Measurements from ENCODE around the gene FEM1B. TPM values are rescaled to one million over a fixed set of nuclear protein-coding genes. Genes with fewer than 3 reads are reported as not detected.

FEM1B gene
- total and polyA plus RNA-seq, 2 of the 8 experiments (the other 6 are each of a cell fraction or from before 2014, with no cell fraction given), result 36.1 to 83.8 TPM

GRCh38 chr15:68228143-68228970, 49.2 kb upstream of the FEM1B start:
- no peak overlapping the region for H2AFZ ChIP-seq (ENCODE audit: low read length)
- POLR2A ChIA-PET (ENCODE audit: partially characterized antibody), result interaction anchor here (0.7 to 4.6 kb wide), 19 partner anchors 11 to 388 kb away, joined by 3 to 38 read pairs (median 4); partner anchors contain the start of gene FEM1B
- 48% methylated on average over 25 of the region's 25 CpGs; no CpG with 5 or more reads in 1 of the 2 experiments for WGBS, 2 experiments (ENCODE audit: extremely low coverage in 1 of 2, insufficient coverage in 1 of 2, insufficient read length in 1 of 2, insufficient replicate concordance in 2 of 2, low coverage in 1 of 2, low lambda C conversion rate in 2 of 2, missing lambda C conversion rate in 1 of 2)
- TF ChIP-seq POU5F1 (IDR thresholded peaks at IDR 0.05; ENCODE audit: low read depth, low read length) (no peak), POLR2A (IDR thresholded peaks at IDR 0.05; ENCODE audit: control extremely low read depth in 1 of 2, low read depth in 2 of 2, low read length in 2 of 2) (no peak), SP1 (IDR thresholded peaks at IDR 0.05; ENCODE audit: low read depth, low read length) (no peak), KDM5A (IDR thresholded peaks at IDR 0.05; ENCODE audit: low read length) (no peak), NANOG (IDR thresholded peaks at IDR 0.05; ENCODE audit: insufficient read depth, low read depth, low read length, poor library complexity, severe bottlenecking) (no peak), GABPA (IDR thresholded peaks at IDR 0.05; ENCODE audit: borderline replicate concordance, insufficient read depth, low read length) (no peak), ATF3 (IDR thresholded peaks at IDR 0.05; ENCODE audit: insufficient read depth, low read depth, low read length) (no peak), POLR2AphosphoS5 (IDR thresholded peaks at IDR 0.05; ENCODE audit: low read depth, low read length) (peak; percentile 16; the same call in 1 of the 2 replicates), JUN (IDR thresholded peaks at IDR 0.05; ENCODE audit: low read depth, low read length) (no peak), TEAD4 (IDR thresholded peaks at IDR 0.05; ENCODE audit: low read depth, low read length) (no peak), SAP30 (IDR thresholded peaks at IDR 0.05; ENCODE audit: insufficient read depth, insufficient replicate concordance, low read length) (no peak)

More at GRCh38 chr15:68228143-68228970, 49.2 kb upstream of the FEM1B start:
- H3K4me3 ChIP-seq (ENCODE audit: extremely low read depth in 1 of 4, insufficient read depth in 2 of 4, low read depth in 3 of 4, low read length in 4 of 4), result peak overlapping the region; percentile 51 to 92 (median 78)
- peaks cover 0 to 2% (median under 1%) of the 10 kb centered on the region in 4 experiments; a peak in 3 of 8 replicates for H3K36me3 ChIP-seq (ENCODE audit: control insufficient read depth in 2 of 4, insufficient read depth in 4 of 4, low read length in 3 of 4)
- no peak overlapping the region for H2BK120ac ChIP-seq (replicated peaks; ENCODE audit: low read depth, low read length)
- peaks cover 0 to 2% (median 0%) of the 10 kb centered on the region in 4 experiments; a peak in 1 of 7 replicates for H3K27me3 ChIP-seq (replicated peaks in 1 of 4; ENCODE audit: control insufficient read depth in 3 of 4, extremely low read depth in 1 of 4, insufficient read depth in 3 of 4, low read length in 3 of 4)
- peaks cover 13% of the 10 kb centered on the region for H3K23me2 ChIP-seq (ENCODE audit: low read depth, low read length)
- peaks cover 25 to 56% of the 10 kb centered on the region in 2 experiments for H3K79me2 ChIP-seq (ENCODE audit: control insufficient read depth in 1 of 2, insufficient read depth in 2 of 2, low read length in 2 of 2)
- H2BK15ac ChIP-seq (ENCODE audit: low read length), result no peak overlapping the region
- H3K4ac ChIP-seq (replicated peaks; ENCODE audit: insufficient read length, low read depth, low read length), result no peak overlapping the region
- peak overlapping the region; percentile 44 for H3K56ac ChIP-seq (replicated peaks; ENCODE audit: insufficient read length, low read depth, low read length)
- H2AK5ac ChIP-seq (ENCODE audit: low read depth, low read length), result peak overlapping the region; percentile 5; the same call in 1 of the 2 replicates
- peak overlapping the region; percentile 56 to 95 (median 82) for H3K9ac ChIP-seq (replicated peaks in 1 of 4; ENCODE audit: extremely low read depth in 1 of 4, low read depth in 3 of 4, low read length in 3 of 4)
- H3K14ac ChIP-seq (ENCODE audit: insufficient read length), result no peak overlapping the region
- H4K5ac ChIP-seq (ENCODE audit: insufficient read length, low read depth, low read length), result no peak overlapping the region
- H3K4me1 ChIP-seq (replicated peaks in 1 of 4; ENCODE audit: control insufficient read depth in 3 of 4, insufficient read depth in 4 of 4, low read length in 3 of 4), result peaks cover 7 to 17% (median 11%) of the 10 kb centered on the region in 4 experiments
- H3K18ac ChIP-seq (ENCODE audit: extremely low read depth, low read length), result peak overlapping the region; percentile 17; the same call in 1 of the 2 replicates
- H4K20me1 ChIP-seq (replicated peaks in 1 of 2; ENCODE audit: control insufficient read depth in 1 of 2, insufficient read depth in 2 of 2, low read length in 2 of 2), result peaks cover 4 to 8% of the 10 kb centered on the region in 2 experiments
- no peak for DNase-seq (ENCODE audit: low read depth in 1 of 2, low spot score in 2 of 2)
- 0 out of 2 replicates have a peak overlapping the region, but pooled peaks have one; percentile 90 for H3K27ac ChIP-seq (ENCODE audit: low read depth, low read length)
- no peak overlapping the region for H2BK12ac ChIP-seq (ENCODE audit: low read depth, low read length)
- H3K23ac ChIP-seq (ENCODE audit: insufficient read length), result no peak overlapping the region
- FAIRE-seq, result no peak
- CTCF ChIA-PET (ENCODE audit: partially characterized antibody), result interaction anchor here (1.4 to 3.9 kb wide), 5 partner anchors 10 to 77 kb away, joined by 3 to 20 read pairs (median 11); no protein-coding TSS in a partner anchor
- peak overlapping the region; percentile 97 for H3K4me2 ChIP-seq (ENCODE audit: insufficient read depth in 1 of 2, low read depth in 2 of 2, low read length in 2 of 2)
- H3K9me3 ChIP-seq (ENCODE audit: insufficient read depth in 2 of 2, low read depth in 1 of 2, low read length in 1 of 2), result no peaks in the 10 kb centered on the region; a peak in 1 of 4 replicates
- H4K8ac ChIP-seq (ENCODE audit: extremely low read depth, insufficient read depth, low read length), result peak overlapping the region; percentile 98; the same call in 1 of the 2 replicates
- peaks cover 23% of the 10 kb centered on the region for H3K79me1 ChIP-seq (ENCODE audit: low read depth, low read length)
- H2BK20ac ChIP-seq (ENCODE audit: low read length), result no peak overlapping the region
- H2BK5ac ChIP-seq (ENCODE audit: low read depth, low read length), result 0 out of 2 replicates have a peak overlapping the region, but pooled peaks have one; percentile 15
- H4K91ac ChIP-seq (replicated peaks; ENCODE audit: insufficient read length, low read length), result no peak overlapping the region

All from H1 (cell line).